Measurements from ENCODE around the gene C1QTNF5.

- no peak for TF ChIP-seq CTCF (IDR thresholded peaks at IDR 0.05)
- no peak for TF ChIP-seq EZH2 (IDR thresholded peaks at IDR 0.05; ENCODE audit: borderline replicate concordance, insufficient read depth, low read depth, low read length, poor library complexity, severe bottlenecking)
Measured at GRCh38 chr11:119335655-119336543, 4.8 kb downstream of the C1QTNF5 start.

All from B cell (primary cell).